UCSD-AML1 (cell line): ENCODE data around the gene ISL1.

Source experiments
- DNase-seq: peaks from one replicate; lab custom pipeline; 2025; ENCODE audit not compliant: unreplicated experiment; lab: John Stamatoyannopoulos, UW

Gene ISL1

GRCh38 chr5:51383131-51384121 is at the start of gene ISL1:
ISL1 (plus strand) TSS chr5:51383448; CDS start chr5:51383672, 224 bp downstream.
- DNase-seq, result no peak

DNA sequence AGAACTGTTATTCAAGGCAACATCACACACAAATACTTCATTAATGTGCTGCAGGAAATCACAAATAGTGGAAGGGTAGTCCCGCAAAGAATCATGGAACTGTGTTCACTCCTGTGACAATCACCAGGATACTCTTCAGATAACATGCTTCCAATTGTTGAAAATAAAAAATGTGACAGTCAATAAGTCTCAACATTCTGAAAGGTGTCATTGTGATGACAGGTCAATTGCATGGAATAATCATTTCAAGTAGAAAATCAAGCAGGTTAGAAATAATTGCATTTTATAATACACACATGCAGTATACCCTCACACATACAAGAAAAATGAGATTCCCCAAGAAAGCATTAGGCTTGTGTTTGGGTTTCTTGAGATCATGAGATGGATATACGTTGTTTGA is 46.4 kb upstream of the ISL1 start:
- no peak for DNase-seq

DNA sequence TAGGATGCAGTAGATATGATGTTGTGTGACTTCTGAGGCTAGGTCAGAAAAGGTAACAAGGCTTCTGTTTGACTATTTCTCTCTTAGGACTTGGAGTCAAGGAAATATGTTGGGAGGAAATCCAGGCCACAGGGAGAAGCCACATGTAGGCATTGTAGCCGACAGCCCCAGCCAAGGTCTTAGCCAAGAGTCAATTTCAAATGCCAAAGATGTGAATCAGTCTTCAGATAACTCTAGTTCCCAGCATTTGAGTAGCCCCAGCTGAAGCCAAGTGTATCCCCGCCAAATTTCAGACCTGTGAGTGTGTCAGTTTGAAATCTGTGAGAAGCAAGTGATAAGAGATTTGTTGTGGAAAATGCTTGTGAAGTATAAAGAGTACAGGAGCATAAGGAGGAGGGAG is 38.1 kb upstream of the ISL1 start:
- DNase-seq, result no peak

DNA sequence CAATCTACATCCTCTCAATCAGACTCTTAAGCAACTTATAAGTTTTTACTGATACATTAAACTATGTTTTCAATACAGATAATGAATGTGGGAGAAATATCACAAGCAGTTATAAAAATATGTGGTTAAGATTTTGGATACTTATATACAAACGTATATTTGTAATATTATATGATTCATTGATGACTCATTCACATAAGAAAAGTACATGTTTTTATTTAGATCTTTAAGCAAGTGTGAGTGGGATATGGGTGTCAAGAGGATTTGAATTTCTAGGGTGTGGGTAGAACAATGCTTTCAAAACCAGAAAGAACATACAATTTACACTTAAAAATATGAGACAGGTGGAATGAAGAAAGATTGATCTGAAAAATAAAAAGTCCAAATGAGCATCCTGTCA is 36.1 kb upstream of the ISL1 start:
- DNase-seq, result no peak

- no peak for DNase-seq
Measured at GRCh38 chr5:51347704-51348103, 35.5 kb upstream of the ISL1 start.

GRCh38 chr5:51371052-51371451 is 12.2 kb upstream of the ISL1 start:
- DNase-seq, result no peak

- DNase-seq, result no peak
Measured at GRCh38 chr5:51373880-51374523, 9.2 kb upstream of the ISL1 start.

- DNase-seq, result no peak
Measured at GRCh38 chr5:51375084-51375483, 8.2 kb upstream of the ISL1 start.

GRCh38 chr5:51376509-51376908 is 6.7 kb upstream of the ISL1 start:
- no peak for DNase-seq

- no peak for DNase-seq
Measured at GRCh38 chr5:51377151-51378060, 5.8 kb upstream of the ISL1 start.

- DNase-seq, result no peak
Measured at GRCh38 chr5:51378061-51378409, 5.2 kb upstream of the ISL1 start.

GRCh38 chr5:51378448-51379330 is 4.6 kb upstream of the ISL1 start:
- no peak for DNase-seq

DNA sequence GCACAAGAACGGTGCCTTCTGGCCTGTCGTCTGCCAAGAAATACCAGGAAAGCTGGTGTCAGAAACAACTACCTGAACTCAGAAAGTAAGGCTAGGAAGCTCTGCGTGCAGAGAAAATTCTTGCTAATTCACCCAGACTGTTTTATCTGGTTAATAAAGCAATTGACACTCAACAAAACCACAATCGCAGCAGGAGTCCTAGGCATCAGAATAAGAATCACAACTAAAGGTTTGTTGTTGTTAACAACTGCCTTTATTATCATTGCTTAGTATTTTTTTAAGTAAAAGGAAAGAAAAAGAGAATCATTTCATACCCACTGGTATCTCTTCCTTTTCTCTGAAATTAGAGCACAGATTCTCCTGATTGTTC is 3.9 kb upstream of the ISL1 start:
- no peak for DNase-seq

- no peak for DNase-seq
Measured at GRCh38 chr5:51380603-51381207, 2.5 kb upstream of the ISL1 start.

GRCh38 chr5:51381761-51382474 is 1.3 kb upstream of the ISL1 start:
- DNase-seq, result no peak

GRCh38 chr5:51382521-51383130 is 622 bp upstream of the ISL1 start:
- DNase-seq, result no peak

DNA sequence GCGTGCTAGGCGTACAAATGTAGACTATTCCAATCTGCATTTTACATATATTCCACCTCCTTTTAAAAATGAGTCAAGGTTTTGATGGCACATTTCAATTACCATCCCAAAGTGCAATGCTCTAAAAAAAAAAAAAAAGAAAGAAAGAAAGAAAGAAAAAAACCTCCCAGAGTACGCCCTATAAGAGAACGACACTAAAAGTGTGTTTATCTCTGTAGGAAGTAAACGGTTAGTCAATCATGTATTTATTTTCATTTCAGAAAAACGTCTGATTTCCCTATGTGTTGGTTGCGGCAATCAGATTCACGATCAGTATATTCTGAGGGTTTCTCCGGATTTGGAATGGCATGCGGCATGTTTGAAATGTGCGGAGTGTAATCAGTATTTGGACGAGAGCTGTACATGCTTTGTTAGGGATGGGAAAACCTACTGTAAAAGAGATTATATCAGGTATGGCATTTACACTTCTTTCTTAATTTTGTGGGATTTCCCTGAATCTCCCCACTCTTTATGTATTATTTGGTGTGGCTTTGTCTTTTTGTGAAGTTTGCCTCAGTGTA is 1.1 kb downstream of the ISL1 start:
- DNase-seq, result no peak

DNA sequence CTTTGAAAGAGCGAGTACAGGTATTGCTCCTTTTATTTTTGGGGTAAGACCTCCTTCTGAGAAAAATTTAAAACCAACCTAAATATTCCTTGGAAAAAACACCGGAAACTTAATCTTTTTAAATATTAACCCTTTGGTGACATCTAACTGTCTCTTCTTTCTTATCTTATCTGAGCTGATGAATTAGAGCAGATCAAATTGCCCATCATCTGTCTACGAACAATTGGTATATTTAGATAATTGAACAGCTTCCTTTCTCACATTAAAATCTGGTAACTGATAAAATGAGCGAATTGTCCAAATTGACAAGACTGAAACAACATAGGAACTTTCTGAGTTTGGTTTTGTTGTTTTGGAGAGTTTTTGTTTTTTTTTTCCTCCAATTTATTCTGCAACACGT is 2.0 kb downstream of the ISL1 start:
- no peak for DNase-seq
